ENCODE data around the gene FAM168A.

DNA sequence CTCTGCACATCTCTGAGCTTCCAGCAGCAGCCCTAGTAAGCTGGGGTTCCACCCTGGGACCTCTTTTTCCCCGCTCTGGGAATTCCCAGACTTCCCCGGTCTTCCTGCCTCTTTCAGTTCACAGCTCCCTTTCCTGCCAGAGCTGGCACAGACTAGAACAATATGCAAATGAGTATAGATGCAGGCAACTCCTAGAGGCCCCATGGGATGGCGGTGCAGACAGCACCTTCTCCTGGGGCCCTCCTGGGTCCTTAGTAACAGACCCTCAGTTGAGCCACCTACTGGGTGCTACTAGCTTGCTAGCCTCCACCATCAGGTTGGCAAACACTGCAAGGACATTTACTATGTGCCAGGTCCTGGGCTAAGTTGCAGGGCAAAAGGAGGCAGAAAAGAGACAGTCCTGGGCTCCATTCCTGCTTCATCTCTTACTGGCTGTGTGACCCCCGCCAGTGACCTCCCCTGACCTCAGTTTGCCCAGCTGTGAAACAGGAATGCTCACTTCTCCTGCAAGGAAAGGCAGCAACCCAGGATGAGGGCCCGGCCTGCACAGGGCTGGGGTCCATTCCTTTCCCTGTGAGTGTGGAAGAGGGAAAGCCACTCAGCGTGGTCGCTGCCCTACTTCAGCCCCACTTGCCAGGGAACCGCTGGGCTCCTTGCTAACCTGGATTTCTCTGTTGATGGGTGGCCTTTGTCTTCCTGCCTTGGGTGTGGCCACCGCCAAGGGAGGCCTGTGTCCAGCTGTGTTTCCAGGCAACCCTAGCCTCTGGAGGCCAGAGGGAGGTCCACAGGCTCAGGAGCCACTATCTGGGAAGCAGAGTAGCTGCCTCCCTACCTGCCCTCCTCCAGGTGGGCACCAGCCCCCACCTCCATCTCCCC lies 214.4 kb downstream of the FAM168A start:
- TF ChIP-seq POLR2A (IDR thresholded peaks at IDR 0.05; ENCODE audit: low read length) = no peak
- no peak for TF ChIP-seq FOSB (CRISPR knock-in tag; IDR thresholded peaks at IDR 0.05)

All from A549 (cell line).